AG20443 (cell line): ENCODE measurements around the gene HNF1B.
"Not testable (repeated sequence)": the region's sequence is repeated elsewhere in the genome, so short reads cannot be mapped to it uniquely, and the experiment has no call there.

Experiments
- DNase-seq: peaks from one replicate; pipeline ENCODE4 v3.0.0; 2012; ENCODE audit warnings: low spot score, mixed read lengths

Gene HNF1B

GRCh38 chr17:37701496-37701898, 43.4 kb downstream of the HNF1B start:
- peak; percentile 43 for DNase-seq

GRCh38 chr17:37700881-37701280, 44.0 kb downstream of the HNF1B start:
- DNase-seq: no peak

- peak; percentile 83 for DNase-seq
Measured at GRCh38 chr17:37699285-37699973, 45.4 kb downstream of the HNF1B start.

GRCh38 chr17:37698911-37699255, 46.0 kb downstream of the HNF1B start:
- DNase-seq: no peak

GRCh38 chr17:37698132-37698910, 46.5 kb downstream of the HNF1B start:
- DNase-seq: peak; percentile 28

GRCh38 chr17:37697381-37697780, 47.5 kb downstream of the HNF1B start:
- no peak for DNase-seq

GRCh38 chr17:37696366-37696765, 48.5 kb downstream of the HNF1B start:
- DNase-seq: no peak

- DNase-seq: no peak
Measured at GRCh38 chr17:37695726-37696125, 49.1 kb downstream of the HNF1B start.

GRCh38 chr17:37694734-37695133, 50.1 kb downstream of the HNF1B start:
- DNase-seq: no peak

- no peak for DNase-seq
Measured at GRCh38 chr17:37693328-37693727, 51.5 kb downstream of the HNF1B start.

GRCh38 chr17:37691807-37692206, 53.1 kb downstream of the HNF1B start:
- no peak for DNase-seq

- no peak for DNase-seq
Measured at GRCh38 chr17:37689317-37689716, 55.5 kb downstream of the HNF1B start.

GRCh38 chr17:37683454-37683984, 61.3 kb downstream of the HNF1B start:
- no peak for DNase-seq

- no peak for DNase-seq
Measured at GRCh38 chr17:37682007-37682406, 62.9 kb downstream of the HNF1B start.

GRCh38 chr17:37679995-37680394, 64.9 kb downstream of the HNF1B start:
- not testable (repeated sequence) for DNase-seq

GRCh38 chr17:37678036-37678435, 66.8 kb downstream of the HNF1B start:
- no peak for DNase-seq

- DNase-seq: no peak
Measured at GRCh38 chr17:37677021-37677420, 67.8 kb downstream of the HNF1B start.

GRCh38 chr17:37676115-37676925, 68.5 kb downstream of the HNF1B start:
- no peak for DNase-seq

- DNase-seq: no peak
Measured at GRCh38 chr17:37674511-37674910, 70.3 kb downstream of the HNF1B start.

GRCh38 chr17:37673386-37673785, 71.5 kb downstream of the HNF1B start:
- no peak for DNase-seq

GRCh38 chr17:37672548-37673078, 72.2 kb downstream of the HNF1B start:
- peak; percentile 36 for DNase-seq

GRCh38 chr17:37671824-37672547, 72.9 kb downstream of the HNF1B start:
- peak; percentile 87 for DNase-seq
